Liver (tissue), 9 donors: ENCODE measurements around the gene POLD3. TPM values are rescaled to one million over a fixed set of nuclear protein-coding genes. Genes with fewer than 3 reads are reported as not detected.

ENCODE experiments used
- DNase-seq: peaks from one replicate; pipeline ENCODE4 v3.0.0-alpha.2; 2017; ENCODE audit warnings: low spot score
- H3K27ac ChIP-seq, 2 donors: one replicate each; pipeline ENCODE4 v1.7.0; 2013; ENCODE audit warnings: inconsistent platforms in 2 of 2, low read length in 2 of 2, control low read depth in 1 of 2, low read depth in 1 of 2, mild to moderate bottlenecking in 1 of 2
- H3K27me3 ChIP-seq, 4 donors: one replicate each; pipeline versions ENCODE4 v1.6.1 to v1.7.0; 2013; ENCODE audit warnings: low read length in 3 of 4, inconsistent platforms in 1 of 4, mild to moderate bottlenecking in 1 of 4, moderate library complexity in 1 of 4; ENCODE audit not compliant: control insufficient read depth in 4 of 4, insufficient read depth in 4 of 4
- H3K36me3 ChIP-seq, 4 donors: one replicate each; pipeline versions ENCODE4 v1.6.1 to v1.7.0; 2013; ENCODE audit warnings: low read length in 3 of 4, mild to moderate bottlenecking in 3 of 4, low read depth in 1 of 4, moderate library complexity in 1 of 4; ENCODE audit not compliant: control insufficient read depth in 4 of 4, insufficient read depth in 3 of 4
- H3K4me1 ChIP-seq, 4 donors: one replicate each; pipeline versions ENCODE4 v1.6.1 to v1.7.0; 2013; ENCODE audit warnings: low read length in 3 of 4, mild to moderate bottlenecking in 3 of 4, moderate library complexity in 1 of 4; ENCODE audit not compliant: control insufficient read depth in 4 of 4, insufficient read depth in 4 of 4
- H3K4me3 ChIP-seq, 3 donors: one replicate each; pipeline versions ENCODE4 v1.6.1 to v1.7.0; 2013; ENCODE audit warnings: low read length in 3 of 3, control low read depth in 1 of 3, low read depth in 1 of 3, mild to moderate bottlenecking in 1 of 3
- H3K9ac ChIP-seq, 2 donors: one replicate each; pipeline ENCODE4 v1.7.0; 2013; ENCODE audit warnings: low read length in 2 of 2, mild to moderate bottlenecking in 2 of 2, moderate library complexity in 2 of 2, control low read depth in 1 of 2, low read depth in 1 of 2
- H3K9me3 ChIP-seq, 4 donors: one replicate each; pipeline versions ENCODE4 v1.6.1 to v1.7.0; 2013; ENCODE audit warnings: low read length in 3 of 4; ENCODE audit not compliant: control insufficient read depth in 4 of 4
- EGR1 ChIP-seq, 2 donors: IDR thresholded peaks; 2 replicates each; pipeline ENCODE4 v1.6.1; 2016 to 2018; ENCODE audit warnings: antibody characterized with exemption in 2 of 2, low read depth in 2 of 2
- FOXA1 ChIP-seq: IDR thresholded peaks from 2 replicates; pipeline ENCODE4 v1.6.1; 2016; ENCODE audit warnings: antibody characterized with exemption
- FOXA2 ChIP-seq: IDR thresholded peaks from 2 replicates; pipeline ENCODE4 v1.6.1; 2016; ENCODE audit warnings: antibody characterized with exemption
- GABPA ChIP-seq, 2 donors: IDR thresholded peaks in 1 of 2; conservative IDR thresholded peaks in 1 of 2; 2 replicates each; pipeline ENCODE4 v1.6.1; 2016; ENCODE audit warnings: antibody characterized with exemption in 2 of 2, mild to moderate bottlenecking in 1 of 2, moderate library complexity in 1 of 2
- HNF4A ChIP-seq, 2 donors: conservative IDR thresholded peaks; 2 replicates each; pipeline ENCODE4 v1.6.1; 2016; ENCODE audit warnings: antibody characterized with exemption in 2 of 2, mild to moderate bottlenecking in 2 of 2
- HNF4G ChIP-seq: IDR thresholded peaks from 2 replicates; pipeline ENCODE4 v1.6.1; 2016; ENCODE audit warnings: antibody characterized with exemption
- JUND ChIP-seq, 2 donors: IDR thresholded peaks; 2 replicates each; pipeline ENCODE4 v1.6.1; 2016; ENCODE audit warnings: antibody characterized with exemption in 2 of 2
- NR2F2 ChIP-seq: IDR thresholded peaks from 2 replicates; pipeline ENCODE4 v1.6.1; 2016; ENCODE audit warnings: antibody characterized with exemption
- RAD21 ChIP-seq, 2 donors: IDR thresholded peaks; 2 replicates each; pipeline ENCODE4 v1.6.1; 2016; ENCODE audit warnings: antibody characterized with exemption in 2 of 2, mild to moderate bottlenecking in 2 of 2
- RXRA ChIP-seq, 2 donors: IDR thresholded peaks; 2 replicates each; pipeline ENCODE4 v1.6.1; 2017 to 2018; ENCODE audit warnings: antibody characterized with exemption in 2 of 2, mild to moderate bottlenecking in 1 of 2
- SP1 ChIP-seq: IDR thresholded peaks from 2 replicates; pipeline ENCODE4 v1.6.1; 2018; ENCODE audit warnings: antibody characterized with exemption, mild to moderate bottlenecking
- TAF1 ChIP-seq: conservative IDR thresholded peaks from 2 replicates; pipeline ENCODE4 v1.6.1; 2016; ENCODE audit warnings: antibody characterized with exemption, mild to moderate bottlenecking
- YY1 ChIP-seq: IDR thresholded peaks from 2 replicates; pipeline ENCODE4 v1.6.1; 2016; ENCODE audit warnings: antibody characterized with exemption, mild to moderate bottlenecking
- WGBS: extraction: QIAGEN DNeasy Blood & Tissue Kit; methylation state at CpG from one replicate; pipeline ENCODE4 v1.1.7; 2013; 5-methylcytosine and 5-hydroxymethylcytosine counted together
- polyA plus RNA-seq, 2 donors: library from polyadenylated mRNA; stranded (reverse) in 1 of 2; unstranded in 1 of 2; fragments of 200-250 nt in 1 of 2; fragments of >200 nt in 1 of 2; fragmentation: Nextera tagmentation in 1 of 2; extraction: Ambion mirVana in 1 of 2; gene quantifications; one replicate each; pipeline versions ENCODE4 v1.2.1 to v1.2.3, GENCODE V29; 2013 to 2015
- total RNA-seq, 2 donors: library from RNA; depleted of rRNA; stranded (reverse); fragments of >200 nt; gene quantifications; one replicate each; pipeline ENCODE4 v1.2.3, GENCODE V29; 2014
- TF ChIP-seq, protein P1 (sequence below): IDR thresholded peaks from 2 replicates; pipeline ENCODE4 v1.6.1; 2016; ENCODE audit warnings: antibody characterized with exemption, mild to moderate bottlenecking
- TF ChIP-seq, protein P2 (sequence below): fragments of 150-350 bp; IDR thresholded peaks from 2 replicates; pipeline ENCODE4 v1.5.1; 2017; ENCODE audit warnings: improper control_type of control experiment, low read depth, low read length; ENCODE audit not compliant: missing input control
- TF ChIP-seq, protein P3 (sequence below): IDR thresholded peaks from 2 replicates; pipeline ENCODE4 v1.6.1; 2016; ENCODE audit warnings: antibody characterized with exemption
- TF ChIP-seq, protein P4 (sequence below): IDR thresholded peaks from 2 replicates; pipeline ENCODE4 v1.6.1; 2016; ENCODE audit warnings: antibody characterized with exemption
- TF ChIP-seq, protein P5 (sequence below): IDR thresholded peaks from 2 replicates; pipeline ENCODE4 v1.6.1; 2016; ENCODE audit warnings: antibody characterized with exemption
- donor health status: healthy.
- donor health status: healthy.
- donor health status: healthy.
- donor health status: healthy.
- donor health status: healthy.

Gene POLD3, protein sequence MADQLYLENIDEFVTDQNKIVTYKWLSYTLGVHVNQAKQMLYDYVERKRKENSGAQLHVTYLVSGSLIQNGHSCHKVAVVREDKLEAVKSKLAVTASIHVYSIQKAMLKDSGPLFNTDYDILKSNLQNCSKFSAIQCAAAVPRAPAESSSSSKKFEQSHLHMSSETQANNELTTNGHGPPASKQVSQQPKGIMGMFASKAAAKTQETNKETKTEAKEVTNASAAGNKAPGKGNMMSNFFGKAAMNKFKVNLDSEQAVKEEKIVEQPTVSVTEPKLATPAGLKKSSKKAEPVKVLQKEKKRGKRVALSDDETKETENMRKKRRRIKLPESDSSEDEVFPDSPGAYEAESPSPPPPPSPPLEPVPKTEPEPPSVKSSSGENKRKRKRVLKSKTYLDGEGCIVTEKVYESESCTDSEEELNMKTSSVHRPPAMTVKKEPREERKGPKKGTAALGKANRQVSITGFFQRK
- total RNA-seq: 1 to 10 TPM; 5.7 to 8.3 TPM
- polyA plus RNA-seq: 1 to 10 TPM; 3.0 to 4.3 TPM

DNA sequence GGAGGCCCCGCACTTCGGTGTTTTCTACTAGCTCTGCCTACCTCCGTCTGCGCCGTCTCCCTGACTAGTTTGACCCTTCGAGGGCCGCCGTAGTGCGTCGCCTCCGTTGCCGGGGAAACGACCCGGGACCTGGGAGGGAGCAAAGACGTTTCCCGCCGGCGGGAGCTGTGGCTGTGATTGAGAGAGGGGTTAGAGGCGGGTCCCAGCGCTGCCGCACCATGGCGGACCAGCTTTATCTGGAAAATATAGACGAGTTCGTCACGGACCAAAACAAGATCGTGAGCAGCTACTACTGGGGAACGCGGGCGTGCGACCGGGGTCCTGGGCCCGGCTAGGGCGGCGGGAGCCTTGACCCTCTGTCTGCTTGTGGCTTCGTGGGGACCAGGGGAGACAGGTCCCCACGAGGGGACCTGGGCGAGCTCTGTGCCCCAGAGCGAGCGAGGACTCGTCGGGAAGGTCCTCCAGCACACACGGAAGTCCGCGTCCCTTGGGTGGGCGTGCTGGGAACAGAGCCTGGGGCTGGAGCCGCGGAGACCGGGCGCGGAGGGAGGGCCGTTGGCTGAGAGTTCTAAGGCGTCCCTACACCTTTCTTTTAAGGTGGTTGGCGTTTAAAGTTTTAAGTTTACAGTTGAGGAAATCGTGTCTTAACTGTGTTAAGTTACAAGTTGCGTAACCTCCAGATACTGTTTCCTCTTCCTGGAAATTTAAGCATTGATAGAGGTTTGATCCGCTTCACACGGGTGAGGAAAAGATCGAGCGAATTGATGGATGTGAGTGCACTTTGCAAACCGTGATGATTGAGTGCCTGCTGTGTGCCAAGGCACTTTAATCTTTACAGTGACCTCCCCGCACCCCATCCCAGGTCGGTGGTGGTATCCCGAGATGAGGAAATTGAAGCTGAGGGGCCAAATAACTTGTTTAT, at the start of gene POLD3:
Gene POLD3 (plus strand): TSS at position 142 of the 922 bp plus-strand sequence. CDS start 77 bp downstream, at position 219.
- peaks cover 0 to 15% (median 7%) of the 10 kb centered on the region in 4 donors for H3K4me1 ChIP-seq
- under 1% methylated on average over 63 of the region's 63 CpGs for whole genome bisulfite sequencing
- H3K36me3 ChIP-seq: peaks cover 0 to 2% (median under 1%) of the 10 kb centered on the region in 4 donors
- DNase-seq: peak; percentile 94
- H3K27me3 ChIP-seq: no peaks in the 10 kb centered on the region
- H3K9ac ChIP-seq: peak within 1 kb of the TSS; percentile 73 to 79
- H3K9me3 ChIP-seq: no peaks in the 10 kb centered on the region
- H3K27ac ChIP-seq: peak within 1 kb of the TSS; percentile 76 to 78
- TF ChIP-seq FOXA2 (no peak), EGR1 (IDR thresholded peaks at IDR 0.05; ENCODE audit: low read depth in 2 of 2) (no peak), SP1 (peak; percentile 48), RAD21 (IDR thresholded peaks at IDR 0.05) (peak; percentile 23 to 47), FOXA1 (no peak), NR2F2 (peak; percentile 90), HNF4G (no peak), RXRA (IDR thresholded peaks at IDR 0.05) (peak; percentile 63 to 79), GABPA (IDR thresholded peaks at IDR 0.05 in 1 of 2, conservative IDR thresholded peaks at IDR 0.05 in 1 of 2) (peak in 1 of 2 donors; percentile 70), HNF4A (conservative IDR thresholded peaks at IDR 0.05) (peak in 1 of 2 donors; percentile 66), YY1 (peak; percentile 87), JUND (IDR thresholded peaks at IDR 0.05) (no peak), TAF1 (no peak)
- TF ChIP-seq, protein P1, sequence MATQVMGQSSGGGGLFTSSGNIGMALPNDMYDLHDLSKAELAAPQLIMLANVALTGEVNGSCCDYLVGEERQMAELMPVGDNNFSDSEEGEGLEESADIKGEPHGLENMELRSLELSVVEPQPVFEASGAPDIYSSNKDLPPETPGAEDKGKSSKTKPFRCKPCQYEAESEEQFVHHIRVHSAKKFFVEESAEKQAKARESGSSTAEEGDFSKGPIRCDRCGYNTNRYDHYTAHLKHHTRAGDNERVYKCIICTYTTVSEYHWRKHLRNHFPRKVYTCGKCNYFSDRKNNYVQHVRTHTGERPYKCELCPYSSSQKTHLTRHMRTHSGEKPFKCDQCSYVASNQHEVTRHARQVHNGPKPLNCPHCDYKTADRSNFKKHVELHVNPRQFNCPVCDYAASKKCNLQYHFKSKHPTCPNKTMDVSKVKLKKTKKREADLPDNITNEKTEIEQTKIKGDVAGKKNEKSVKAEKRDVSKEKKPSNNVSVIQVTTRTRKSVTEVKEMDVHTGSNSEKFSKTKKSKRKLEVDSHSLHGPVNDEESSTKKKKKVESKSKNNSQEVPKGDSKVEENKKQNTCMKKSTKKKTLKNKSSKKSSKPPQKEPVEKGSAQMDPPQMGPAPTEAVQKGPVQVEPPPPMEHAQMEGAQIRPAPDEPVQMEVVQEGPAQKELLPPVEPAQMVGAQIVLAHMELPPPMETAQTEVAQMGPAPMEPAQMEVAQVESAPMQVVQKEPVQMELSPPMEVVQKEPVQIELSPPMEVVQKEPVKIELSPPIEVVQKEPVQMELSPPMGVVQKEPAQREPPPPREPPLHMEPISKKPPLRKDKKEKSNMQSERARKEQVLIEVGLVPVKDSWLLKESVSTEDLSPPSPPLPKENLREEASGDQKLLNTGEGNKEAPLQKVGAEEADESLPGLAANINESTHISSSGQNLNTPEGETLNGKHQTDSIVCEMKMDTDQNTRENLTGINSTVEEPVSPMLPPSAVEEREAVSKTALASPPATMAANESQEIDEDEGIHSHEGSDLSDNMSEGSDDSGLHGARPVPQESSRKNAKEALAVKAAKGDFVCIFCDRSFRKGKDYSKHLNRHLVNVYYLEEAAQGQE: peak; percentile 53
- TF ChIP-seq, protein P2, sequence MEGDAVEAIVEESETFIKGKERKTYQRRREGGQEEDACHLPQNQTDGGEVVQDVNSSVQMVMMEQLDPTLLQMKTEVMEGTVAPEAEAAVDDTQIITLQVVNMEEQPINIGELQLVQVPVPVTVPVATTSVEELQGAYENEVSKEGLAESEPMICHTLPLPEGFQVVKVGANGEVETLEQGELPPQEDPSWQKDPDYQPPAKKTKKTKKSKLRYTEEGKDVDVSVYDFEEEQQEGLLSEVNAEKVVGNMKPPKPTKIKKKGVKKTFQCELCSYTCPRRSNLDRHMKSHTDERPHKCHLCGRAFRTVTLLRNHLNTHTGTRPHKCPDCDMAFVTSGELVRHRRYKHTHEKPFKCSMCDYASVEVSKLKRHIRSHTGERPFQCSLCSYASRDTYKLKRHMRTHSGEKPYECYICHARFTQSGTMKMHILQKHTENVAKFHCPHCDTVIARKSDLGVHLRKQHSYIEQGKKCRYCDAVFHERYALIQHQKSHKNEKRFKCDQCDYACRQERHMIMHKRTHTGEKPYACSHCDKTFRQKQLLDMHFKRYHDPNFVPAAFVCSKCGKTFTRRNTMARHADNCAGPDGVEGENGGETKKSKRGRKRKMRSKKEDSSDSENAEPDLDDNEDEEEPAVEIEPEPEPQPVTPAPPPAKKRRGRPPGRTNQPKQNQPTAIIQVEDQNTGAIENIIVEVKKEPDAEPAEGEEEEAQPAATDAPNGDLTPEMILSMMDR: no peak
- TF ChIP-seq, protein P3, sequence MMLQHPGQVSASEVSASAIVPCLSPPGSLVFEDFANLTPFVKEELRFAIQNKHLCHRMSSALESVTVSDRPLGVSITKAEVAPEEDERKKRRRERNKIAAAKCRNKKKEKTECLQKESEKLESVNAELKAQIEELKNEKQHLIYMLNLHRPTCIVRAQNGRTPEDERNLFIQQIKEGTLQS: peak; percentile 20
- TF ChIP-seq, protein P4, sequence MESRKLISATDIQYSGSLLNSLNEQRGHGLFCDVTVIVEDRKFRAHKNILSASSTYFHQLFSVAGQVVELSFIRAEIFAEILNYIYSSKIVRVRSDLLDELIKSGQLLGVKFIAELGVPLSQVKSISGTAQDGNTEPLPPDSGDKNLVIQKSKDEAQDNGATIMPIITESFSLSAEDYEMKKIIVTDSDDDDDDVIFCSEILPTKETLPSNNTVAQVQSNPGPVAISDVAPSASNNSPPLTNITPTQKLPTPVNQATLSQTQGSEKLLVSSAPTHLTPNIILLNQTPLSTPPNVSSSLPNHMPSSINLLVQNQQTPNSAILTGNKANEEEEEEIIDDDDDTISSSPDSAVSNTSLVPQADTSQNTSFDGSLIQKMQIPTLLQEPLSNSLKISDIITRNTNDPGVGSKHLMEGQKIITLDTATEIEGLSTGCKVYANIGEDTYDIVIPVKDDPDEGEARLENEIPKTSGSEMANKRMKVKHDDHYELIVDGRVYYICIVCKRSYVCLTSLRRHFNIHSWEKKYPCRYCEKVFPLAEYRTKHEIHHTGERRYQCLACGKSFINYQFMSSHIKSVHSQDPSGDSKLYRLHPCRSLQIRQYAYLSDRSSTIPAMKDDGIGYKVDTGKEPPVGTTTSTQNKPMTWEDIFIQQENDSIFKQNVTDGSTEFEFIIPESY: peak; percentile 85
- TF ChIP-seq, protein P5, sequence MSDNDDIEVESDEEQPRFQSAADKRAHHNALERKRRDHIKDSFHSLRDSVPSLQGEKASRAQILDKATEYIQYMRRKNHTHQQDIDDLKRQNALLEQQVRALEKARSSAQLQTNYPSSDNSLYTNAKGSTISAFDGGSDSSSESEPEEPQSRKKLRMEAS: peak; percentile 70
- H3K4me3 ChIP-seq: peak within 1 kb of the TSS; percentile 81 to 93 (median 90)
